ENCODE results near the gene FADS2. TPM values are rescaled to one million over a fixed set of nuclear protein-coding genes. Genes with fewer than 3 reads are reported as not detected.

The FADS2 gene
- total and polyA plus RNA-seq, 9 of the 15 experiments (the other 6 are each of a cell fraction or from before 2014, with no cell fraction given), result 2.9 to 42.8 (median 16.2) TPM

- TF ChIP-seq CTCF (IDR thresholded peaks at IDR 0.05 in 2 of 3, conservative IDR thresholded peaks at IDR 0.05 in 1 of 3; ENCODE audit: insufficient read depth in 2 of 3, low read depth in 1 of 3, low read length in 3 of 3) (no peak; a peak in 1 of 6 replicates), ZNF449 (CRISPR knock-in tag; IDR thresholded peaks at IDR 0.05) (peak; percentile 60; the same call in 1 of the 2 replicates), CCNT2 (IDR thresholded peaks at IDR 0.05; ENCODE audit: borderline replicate concordance, extremely low read depth, insufficient read length, low read depth, low read length) (peak; percentile 89), CREM (IDR thresholded peaks at IDR 0.05; ENCODE audit: low read depth) (peak; percentile 88), ZFPM2 (CRISPR knock-in tag; IDR thresholded peaks at IDR 0.05) (no peak; the same call in 1 of the 2 replicates), ZBTB43 (CRISPR knock-in tag; IDR thresholded peaks at IDR 0.05) (no peak), SNRNP70 (optimal IDR thresholded peaks at IDR 0.05; ENCODE audit: low read depth, low read length) (no peak), ERF (CRISPR knock-in tag; IDR thresholded peaks at IDR 0.05) (peak; percentile 52; the same call in 1 of the 2 replicates), GTF2A2 (tag; IDR thresholded peaks at IDR 0.05) (no peak), SUPT5H (IDR thresholded peaks at IDR 0.05) (peak; percentile 66), ZNF766 (CRISPR knock-in tag; conservative IDR thresholded peaks at IDR 0.05) (peak; percentile 92), RNF2 (IDR thresholded peaks at IDR 0.05) (peak; percentile 90; the same call in 1 of the 2 replicates), GABPA (tag; conservative IDR thresholded peaks at IDR 0.05; ENCODE audit: low read depth) (0 out of 2 replicates have a peak, but pooled peaks have one; percentile 28), ZNF655 (CRISPR knock-in tag; IDR thresholded peaks at IDR 0.05) (no peak), MIER1 (IDR thresholded peaks at IDR 0.05; ENCODE audit: low read depth) (no peak; the same call in 1 of the 2 replicates), POU5F1 (IDR thresholded peaks at IDR 0.05; ENCODE audit: borderline replicate concordance, low read depth, low read length, partially characterized antibody) (no peak), CREB3L1 (IDR thresholded peaks at IDR 0.05; ENCODE audit: borderline replicate concordance, low read depth) (no peak), HNRNPUL1 (IDR thresholded peaks at IDR 0.05; ENCODE audit: low read length) (no peak)
Observed at GRCh38 chr11:61869708-61870451, 41.8 kb downstream of the FADS2 start (continued).
